Stimulated activated CD4-positive, alpha-beta T cell treated with anti-CD3 and anti-CD28 coated beads, Interleukin-1b, Interleukin-23, amount 100 ng/mL, for 1 hour (primary cell): Measurements from ENCODE around the gene RBM43.
A peak's percentile ranks its signal among the peaks of the same experiment; 100 is the strongest.
"Not testable (repeated sequence)": the region's sequence is repeated elsewhere in the genome, so short reads cannot be mapped to it uniquely, and the experiment has no call there.

Source experiments
- DNase-seq, 2 donors: peaks; one replicate each; pipeline ENCODE4 v3.0.0-alpha.2; 2020; ENCODE audit warnings: low read depth in 2 of 2

The RBM43 gene

GRCh38 chr2:151261231-151261976 is at the start of gene RBM43:
Gene RBM43, minus strand, starts transcription at chr2:151261863. Its CDS starts 136 bp downstream, at chr2:151261727.
- DNase-seq: peak; percentile 45 to 48

GRCh38 chr2:151310313-151310712 is 48.6 kb upstream of the RBM43 start:
- DNase-seq: not testable (repeated sequence)

GRCh38 chr2:151306621-151307020 is 45.0 kb upstream of the RBM43 start:
- no peak for DNase-seq

- no peak for DNase-seq
Observed at GRCh38 chr2:151305129-151305691, 43.5 kb upstream of the RBM43 start.

DNA sequence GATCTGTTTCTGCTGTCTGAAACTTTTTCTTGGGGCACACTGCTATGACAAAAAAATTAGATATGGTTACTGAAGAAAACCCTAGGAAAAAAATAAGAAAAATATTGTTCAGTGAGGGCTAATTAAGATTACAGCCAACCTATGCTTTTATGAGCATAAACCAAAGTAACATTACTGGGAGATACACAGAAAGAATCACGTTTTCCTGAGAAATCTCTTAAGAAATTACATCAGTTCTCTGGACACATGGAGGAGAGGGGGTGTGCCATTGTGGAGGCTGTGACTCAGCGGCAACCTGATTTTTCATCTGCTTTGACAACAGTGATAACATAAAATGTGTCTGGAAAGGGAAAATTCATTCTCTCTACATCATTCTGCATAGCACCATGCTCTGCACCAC is 41.2 kb upstream of the RBM43 start:
- no peak for DNase-seq

DNA sequence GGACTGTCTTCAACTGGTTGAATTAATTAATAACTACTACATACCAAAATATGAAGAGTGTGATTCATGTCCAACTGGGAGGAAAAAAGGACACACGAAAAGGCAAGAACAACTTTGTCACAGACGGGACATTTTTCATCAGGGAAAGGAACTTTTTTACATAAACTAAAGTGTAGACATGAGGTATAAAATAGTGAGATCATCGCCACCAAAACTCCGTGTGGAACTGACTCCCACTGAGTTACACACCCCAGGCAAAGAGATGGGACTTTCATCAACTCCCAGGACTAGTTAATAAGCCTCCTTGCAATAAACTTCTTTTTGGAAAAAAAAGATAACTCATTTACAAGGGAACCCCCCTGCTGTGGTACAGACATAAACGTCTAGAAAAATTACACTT is 40.7 kb upstream of the RBM43 start:
- DNase-seq: no peak

DNA sequence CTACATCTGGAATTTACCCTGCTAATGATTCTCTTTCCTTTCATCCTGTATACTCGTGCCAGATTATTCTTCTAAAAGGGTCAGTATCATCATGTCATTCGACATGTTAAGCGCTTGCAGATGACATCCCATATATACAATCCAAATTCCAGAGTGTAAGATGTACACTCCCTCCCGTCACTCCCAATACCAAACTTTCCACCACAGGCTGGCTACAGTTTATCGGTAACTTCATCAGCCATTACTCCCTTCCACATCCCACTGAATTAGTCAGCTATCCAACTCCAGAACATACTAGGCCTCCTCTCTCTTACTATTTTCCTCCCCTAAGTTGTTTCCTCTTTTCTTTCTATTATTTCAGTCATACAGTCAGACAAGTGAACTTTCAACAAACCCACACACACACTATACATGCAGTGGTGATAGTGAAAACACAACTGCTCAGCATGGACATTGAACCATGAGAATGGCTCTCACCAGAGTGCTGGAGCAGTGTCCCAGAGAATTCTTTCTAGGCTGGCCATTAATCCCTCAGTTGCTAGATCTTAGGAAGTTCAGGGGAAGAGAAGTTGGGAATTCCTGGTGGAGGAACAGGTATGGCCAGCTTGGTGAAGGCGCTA is 38.4 kb upstream of the RBM43 start:
- no peak for DNase-seq

GRCh38 chr2:151297882-151298281 is 36.2 kb upstream of the RBM43 start:
- no peak for DNase-seq

GRCh38 chr2:151295926-151296325 is 34.3 kb upstream of the RBM43 start:
- DNase-seq: not testable (repeated sequence)

DNA sequence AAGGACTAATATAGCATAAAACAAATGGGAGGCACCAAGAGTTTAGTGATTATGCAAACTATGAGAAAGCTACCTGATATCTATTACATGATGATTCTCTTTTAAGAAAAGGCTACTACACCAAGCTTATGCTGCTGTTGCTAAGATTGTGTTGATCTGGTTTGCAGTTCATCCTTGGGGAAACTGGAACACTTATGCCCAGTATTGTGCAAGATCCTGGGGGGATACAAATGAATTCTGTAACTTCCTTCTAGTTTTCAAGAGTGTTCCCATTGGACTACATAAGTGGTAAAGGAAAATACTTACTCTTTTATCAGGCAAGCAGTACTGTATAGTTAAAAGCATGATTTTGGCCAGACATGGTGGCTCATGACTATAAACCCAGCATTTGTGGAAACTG is 30.9 kb upstream of the RBM43 start:
- no peak for DNase-seq

- no peak for DNase-seq
Observed at GRCh38 chr2:151292141-151292540, 30.5 kb upstream of the RBM43 start.

- DNase-seq: no peak
Observed at GRCh38 chr2:151291224-151291623, 29.6 kb upstream of the RBM43 start.

GRCh38 chr2:151289972-151290866 is 28.6 kb upstream of the RBM43 start:
- DNase-seq: no peak

DNA sequence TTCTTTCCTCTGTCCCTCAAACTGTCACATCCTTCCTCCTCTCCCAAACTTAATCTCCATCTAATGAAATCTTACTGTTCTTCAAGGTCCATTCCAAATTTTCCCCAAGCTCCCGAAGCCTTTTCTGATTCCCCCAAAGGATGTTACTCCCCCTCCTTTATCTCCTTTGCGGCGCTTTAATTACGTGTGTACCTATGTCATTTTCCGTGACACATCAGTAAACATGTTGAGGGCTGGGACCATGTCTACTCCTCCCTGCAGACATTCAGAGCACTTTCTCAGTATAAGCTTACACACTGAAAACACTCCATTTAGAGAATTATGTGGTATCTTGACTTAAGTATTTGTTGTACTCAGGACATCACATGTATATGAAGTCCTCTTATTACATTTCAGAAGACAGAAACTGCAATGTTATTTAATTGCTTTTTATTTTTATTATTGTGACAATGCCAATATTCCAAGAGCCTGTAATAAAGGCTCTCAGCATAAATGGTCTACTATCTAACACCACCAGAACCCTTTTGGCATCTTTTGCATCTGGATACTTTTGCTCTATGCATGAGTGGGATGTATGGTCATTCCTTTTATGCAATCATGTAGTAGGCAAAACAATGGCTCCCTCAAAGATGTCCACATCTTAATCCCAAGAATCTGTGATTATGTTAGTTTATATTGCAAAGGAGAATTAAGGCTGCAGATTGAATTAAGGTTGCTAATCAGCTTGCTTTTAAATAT is 26.0 kb upstream of the RBM43 start:
- DNase-seq: no peak

DNA sequence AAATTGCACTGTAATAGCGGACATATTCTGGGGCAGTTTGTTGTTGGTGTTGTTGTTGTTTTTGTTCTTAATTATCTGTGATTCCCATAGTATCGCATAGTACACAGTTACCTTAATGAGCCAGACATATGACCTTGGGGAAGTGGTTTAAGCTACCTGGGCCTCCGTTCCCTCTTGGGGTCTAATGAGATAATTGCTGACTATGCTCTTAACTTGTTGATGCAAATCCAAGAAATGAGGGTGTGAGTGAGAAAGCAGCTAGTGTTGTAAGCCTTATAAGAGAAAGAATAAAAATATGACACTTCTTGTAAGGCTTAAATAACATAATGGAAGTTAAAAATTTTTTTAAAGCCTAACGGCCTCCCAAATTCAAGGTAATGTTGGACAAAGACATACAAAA is 20.7 kb upstream of the RBM43 start:
- DNase-seq: no peak

DNA sequence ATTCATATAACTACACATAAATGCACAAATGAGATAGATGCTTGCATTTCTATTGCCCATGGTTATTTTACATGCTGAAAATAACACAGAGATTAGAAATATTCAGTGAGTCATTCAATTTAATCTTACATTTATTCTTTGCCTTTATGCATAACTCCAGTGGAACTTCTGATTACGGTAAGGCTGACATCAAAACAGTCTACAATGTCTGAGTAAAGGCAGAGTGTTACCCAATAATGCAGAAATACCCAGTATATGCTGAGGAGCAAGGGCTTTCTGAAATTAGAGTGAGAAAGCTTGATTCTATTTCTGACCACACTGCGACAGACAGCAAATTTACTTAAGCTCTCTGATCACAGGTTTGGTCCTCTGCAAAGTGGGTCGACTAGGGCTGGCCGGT is 18.6 kb upstream of the RBM43 start:
- no peak for DNase-seq

DNA sequence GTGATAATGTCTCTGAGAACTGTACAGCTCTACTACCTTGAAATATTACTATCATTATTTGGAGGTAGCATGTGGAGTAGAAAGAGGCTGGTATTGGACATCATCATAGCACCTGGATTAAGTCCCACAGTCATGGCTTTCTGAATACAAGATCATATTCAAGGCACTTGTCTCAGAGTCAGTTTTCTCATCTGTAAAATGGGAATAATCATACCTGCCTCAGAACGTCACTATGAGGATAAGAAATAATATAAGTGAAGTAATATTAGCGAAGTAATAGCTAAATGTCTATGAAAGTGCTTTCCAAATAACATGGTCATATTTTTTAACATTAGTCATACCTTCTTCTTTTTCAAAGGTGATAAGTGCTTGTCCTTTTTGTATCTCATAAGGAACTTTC is 16.8 kb upstream of the RBM43 start:
- DNase-seq: no peak

DNA sequence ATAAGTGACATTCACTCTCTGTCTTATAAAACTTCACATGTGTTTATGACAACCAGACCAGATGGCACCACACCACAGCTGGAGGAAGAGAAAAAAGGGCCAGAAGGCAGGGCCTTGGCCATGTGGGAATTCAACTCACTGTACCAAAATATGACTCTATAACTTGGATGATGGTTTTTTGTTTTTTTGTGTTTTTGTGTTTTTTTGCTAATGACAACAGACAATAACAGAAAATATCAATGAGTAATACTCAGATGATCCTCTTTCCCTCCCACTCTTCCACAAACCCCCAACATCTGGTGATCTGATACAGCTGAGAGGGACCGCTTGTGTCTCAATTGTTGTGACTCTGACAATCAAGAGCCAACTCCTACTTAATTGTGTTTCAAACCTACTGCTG is 15.4 kb upstream of the RBM43 start:
- DNase-seq: no peak

GRCh38 chr2:151275291-151275690 is 13.6 kb upstream of the RBM43 start:
- no peak for DNase-seq

DNA sequence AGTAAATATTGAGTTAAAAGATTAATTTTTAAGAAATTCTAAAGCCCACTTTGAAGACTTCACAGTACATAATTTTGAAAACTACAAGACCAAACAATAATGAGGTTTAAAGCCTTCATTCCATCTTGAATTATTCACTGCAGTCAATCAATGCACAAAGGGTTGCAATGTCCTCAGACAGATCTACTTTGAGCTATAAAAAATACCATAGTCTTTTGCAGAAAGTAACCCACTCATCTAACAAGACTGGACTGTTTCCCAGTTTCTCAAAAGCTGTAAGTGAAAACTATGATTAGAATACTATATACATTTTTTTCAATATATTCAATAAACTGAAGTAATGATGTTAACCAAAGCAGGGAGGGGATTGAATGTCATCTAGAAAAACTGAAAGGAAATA is 10.2 kb upstream of the RBM43 start:
- DNase-seq: no peak

DNA sequence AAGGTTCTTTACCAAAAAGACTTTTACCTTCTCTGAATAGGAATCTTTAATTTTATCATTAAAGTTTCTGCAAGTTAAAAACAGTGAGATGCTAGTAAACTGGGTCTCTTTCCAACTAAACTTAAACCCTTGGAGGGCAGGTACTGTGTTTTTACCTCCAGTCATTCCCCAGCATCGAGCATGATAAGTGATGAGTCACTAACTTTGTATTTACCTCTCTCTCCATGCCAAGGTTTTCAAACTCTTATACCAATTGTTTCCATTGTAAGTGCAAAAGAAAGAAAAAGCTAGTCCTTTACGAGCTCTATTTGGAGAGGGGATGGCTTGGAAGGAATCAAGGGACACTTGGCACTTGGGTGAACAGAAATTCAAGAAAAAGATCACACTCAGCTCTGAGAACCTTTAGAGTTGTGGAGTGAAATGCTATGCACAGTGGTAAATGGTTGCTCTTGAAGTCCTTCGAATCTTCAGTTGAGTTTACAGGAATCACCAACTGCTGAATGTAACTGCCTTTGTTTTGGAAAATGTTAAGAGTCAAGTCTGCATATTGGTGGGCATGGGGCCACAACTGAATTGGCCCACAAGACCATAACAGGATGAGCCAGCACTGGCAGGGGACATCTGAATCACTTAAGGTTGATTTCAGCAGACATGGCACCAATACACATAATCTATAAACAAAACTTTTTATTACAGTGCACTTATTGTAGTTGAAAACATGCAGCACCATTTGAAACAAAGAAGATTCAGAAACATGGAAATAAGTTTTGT is 8.3 kb upstream of the RBM43 start:
- DNase-seq: no peak
